HG02885 (cell line): ENCODE data around the gene SRRM5.

Source experiments
- ATAC-seq: cut with Tn5 transposase; IDR thresholded peaks from one replicate; pipeline ENCODE4 v1.9.1; 2021; ENCODE audit warnings: mild to moderate bottlenecking; ENCODE audit not compliant: unreplicated experiment, poor library complexity

The SRRM5 gene

GRCh38 chr19:43660301-43660970 lies 48.5 kb downstream of the SRRM5 start:
- no peak for ATAC-seq

DNA sequence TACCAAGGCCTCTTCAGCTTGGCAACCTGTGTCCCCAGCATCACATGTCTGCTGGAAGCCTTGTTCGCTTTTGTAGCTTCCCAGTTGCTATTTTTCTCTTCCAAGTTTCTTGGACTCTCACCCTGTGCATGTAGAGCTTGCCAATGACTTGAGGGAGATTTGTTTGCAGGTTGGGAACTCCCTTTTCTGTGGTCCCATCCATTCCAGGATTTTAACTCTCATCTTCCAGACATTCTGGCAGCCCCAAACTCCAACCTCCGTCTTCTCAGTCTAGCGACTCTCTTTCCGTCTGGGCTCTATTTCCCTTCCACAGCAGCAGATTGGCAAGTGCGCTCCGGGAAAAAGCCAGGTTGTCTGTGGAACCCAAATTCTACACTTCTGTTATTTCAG lies 49.1 kb downstream of the SRRM5 start:
- no peak for ATAC-seq

DNA sequence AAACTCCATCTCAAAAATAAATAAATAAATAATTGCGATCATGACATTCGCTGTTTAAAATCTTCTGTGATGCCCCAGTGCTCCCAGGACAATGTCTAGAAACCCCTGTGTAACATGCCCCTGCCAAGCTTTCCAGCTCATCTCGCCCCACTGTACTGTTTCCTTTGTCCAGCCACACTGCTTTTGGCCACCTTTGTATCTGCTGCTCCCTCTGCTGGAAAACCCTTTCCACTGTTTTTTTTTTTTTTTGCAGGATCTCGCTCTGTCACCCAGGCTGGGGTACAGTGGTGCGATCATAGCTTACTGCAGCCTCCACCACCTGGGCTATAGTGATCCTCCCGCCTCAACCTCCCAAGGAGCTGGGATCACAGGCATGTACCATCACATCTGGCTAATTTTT lies 50.6 kb downstream of the SRRM5 start:
- ATAC-seq, result no peak

DNA sequence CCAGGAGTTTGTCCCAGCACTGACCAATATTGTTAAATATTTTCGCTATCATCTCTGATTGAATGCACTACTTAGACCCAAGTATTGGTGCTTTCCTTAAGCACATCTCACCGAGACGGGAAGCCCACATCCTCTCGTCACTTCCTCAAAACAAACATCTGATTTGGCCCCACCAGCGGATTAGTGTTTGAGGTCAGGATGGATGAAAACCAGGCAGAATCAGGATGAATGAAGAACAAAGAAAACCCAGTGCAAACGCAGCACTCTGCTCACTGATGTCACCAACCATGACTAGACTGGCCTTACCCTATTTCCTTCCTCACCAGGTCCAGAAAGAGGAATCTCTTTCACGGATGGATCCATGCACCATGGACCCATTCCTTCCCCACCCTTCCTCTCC lies 52.1 kb downstream of the SRRM5 start:
- ATAC-seq, result no peak
